ENCODE data around the gene CHCHD2.
"Not testable (repeated sequence)": the region's sequence is repeated elsewhere in the genome, so short reads cannot be mapped to it uniquely, and the experiment has no call there.

Gene CHCHD2, protein sequence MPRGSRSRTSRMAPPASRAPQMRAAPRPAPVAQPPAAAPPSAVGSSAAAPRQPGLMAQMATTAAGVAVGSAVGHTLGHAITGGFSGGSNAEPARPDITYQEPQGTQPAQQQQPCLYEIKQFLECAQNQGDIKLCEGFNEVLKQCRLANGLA

DNA sequence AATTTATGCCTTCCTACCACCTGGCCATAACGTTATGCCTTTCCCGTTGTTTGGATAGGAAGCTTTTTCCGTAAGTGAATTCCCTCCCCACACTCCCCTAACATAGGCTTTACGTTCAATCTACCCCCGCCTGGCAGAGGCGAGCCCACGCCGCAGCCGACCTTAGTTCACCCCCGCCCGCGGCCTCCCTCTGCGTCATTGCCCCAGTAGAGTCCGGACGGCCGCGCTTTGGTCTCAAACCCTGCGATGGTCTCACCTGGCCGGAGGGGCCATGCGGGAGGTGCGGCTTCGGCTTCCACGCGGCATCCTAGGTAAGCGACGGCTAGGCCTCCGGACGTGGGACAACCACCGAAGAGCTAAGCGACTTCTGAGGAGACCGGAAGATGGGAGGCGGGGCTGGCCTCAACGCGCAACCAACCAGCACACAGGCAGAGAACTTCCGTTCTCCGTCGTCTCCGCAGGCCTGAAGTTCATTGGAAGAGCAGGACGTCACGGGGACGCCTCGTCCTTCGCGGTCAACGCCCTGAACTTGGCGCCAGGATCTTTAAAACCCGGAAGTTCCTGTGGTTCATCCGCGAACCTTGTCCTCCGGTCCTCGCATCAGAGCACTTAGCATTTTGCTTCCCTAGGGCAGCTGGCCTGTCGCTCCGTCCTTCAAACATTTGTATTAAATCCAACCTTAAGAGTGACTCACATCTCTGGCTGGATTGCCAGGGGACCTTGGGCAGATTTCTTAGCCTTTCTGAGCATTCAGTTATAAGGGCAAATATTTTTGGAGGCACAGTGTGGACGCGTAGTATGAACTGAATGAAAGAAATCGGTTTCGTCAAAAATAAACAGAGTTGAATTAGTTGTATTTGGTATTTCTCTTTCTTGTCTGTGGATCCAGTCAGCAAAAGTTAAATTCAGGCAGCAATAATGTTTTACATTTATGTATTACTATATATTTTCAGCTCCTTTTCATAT lies at the start of gene CHCHD2:
TSS of gene CHCHD2 (minus strand) at position 369 of the 966 bp plus-strand sequence. CDS start at position 306, 63 bp downstream.
- DNase-seq: peak; percentile 95

DNA sequence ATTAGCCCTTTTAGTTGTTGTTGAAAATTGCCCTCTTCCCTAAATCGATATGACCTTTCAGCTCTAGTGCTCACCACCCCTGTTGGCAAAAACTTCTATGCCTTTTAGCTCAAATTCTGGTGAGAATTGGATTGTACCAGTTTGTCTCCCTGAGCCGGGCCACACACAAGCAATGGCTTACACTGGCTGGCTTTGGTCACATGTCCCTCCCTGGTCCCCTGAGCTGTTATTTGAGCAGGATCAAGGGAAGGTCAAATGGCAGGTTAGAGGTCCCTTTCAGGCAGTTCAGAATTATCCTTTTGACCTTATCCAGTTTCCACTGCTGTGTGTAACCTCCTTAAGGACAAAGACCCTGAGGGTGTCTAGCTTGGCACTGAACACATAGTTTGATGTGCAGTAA lies 24.8 kb upstream of the CHCHD2 start:
- not testable (repeated sequence) for DNase-seq

DNA sequence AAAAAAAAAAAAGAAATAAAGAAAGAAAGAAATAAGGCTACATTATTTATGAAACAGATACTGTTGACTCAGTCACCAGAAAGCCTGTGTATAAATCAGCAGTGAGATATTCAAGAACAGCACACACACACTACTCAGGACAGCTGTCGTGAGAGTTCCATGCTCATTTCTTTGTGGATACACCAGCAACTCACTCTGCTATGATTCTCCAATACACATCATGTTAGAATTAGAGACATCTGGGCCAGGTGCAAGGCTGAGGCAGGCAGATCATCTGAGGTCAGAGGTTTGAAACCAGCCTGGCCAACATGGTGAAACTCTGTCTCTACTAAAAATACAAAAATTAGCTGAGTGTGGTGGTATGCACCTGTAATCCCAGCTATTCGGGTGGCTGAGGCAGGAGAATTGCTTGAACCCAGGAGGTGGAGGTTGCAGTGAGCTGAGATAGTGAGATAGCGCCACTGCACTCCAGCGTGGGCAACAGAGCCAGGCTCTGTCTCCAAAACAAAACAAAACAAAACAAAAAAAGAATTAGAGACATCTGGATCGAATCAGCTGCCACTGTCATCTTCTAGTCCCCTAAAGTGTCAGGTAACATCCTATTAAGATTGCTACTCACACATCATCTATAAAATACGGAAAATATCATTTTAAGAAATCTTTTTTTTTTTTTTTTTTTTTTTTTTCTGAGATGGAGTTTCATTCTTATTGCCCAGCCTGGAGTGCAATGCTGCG lies 21.1 kb upstream of the CHCHD2 start:
- no peak for DNase-seq

DNA sequence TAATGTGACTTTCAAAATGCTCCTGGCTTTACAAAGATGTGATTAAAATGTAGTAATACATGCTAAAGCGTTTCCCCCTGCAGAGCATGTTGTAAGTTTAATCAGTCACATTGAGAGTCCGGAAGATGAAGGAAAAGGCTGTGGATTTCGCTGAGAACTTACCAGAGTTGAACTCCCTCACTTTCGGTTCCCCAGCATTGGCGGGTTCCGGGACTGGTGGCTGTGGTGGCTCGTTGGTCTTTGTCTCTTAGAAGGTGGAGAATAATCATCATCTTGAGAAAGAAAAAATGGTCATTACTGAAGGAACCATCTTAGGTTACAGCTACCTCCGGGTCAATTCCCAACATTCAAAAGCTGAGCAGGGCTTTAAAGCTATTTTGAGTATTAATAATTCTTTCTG lies 19.6 kb upstream of the CHCHD2 start:
- DNase-seq: no peak

DNA sequence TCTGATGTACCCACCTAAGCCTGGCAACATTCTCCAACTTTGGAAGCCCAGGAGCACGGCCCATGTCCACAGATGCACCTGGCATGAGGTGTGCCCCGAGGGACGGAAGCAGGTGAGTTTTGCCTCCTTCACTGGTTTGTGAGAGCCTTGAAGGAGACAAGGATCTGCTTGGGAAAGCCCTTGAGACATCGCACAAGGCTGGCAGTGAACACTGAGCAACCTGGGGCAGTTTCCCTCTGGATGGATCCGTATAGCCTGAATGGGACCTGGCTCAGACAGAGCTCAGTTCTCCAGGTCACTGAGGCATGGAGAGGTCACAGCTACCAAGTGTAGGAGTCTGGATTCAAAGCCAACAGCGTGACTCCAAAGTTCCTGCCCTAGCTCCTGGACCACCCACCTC lies 18.7 kb upstream of the CHCHD2 start:
- no peak for DNase-seq

DNA sequence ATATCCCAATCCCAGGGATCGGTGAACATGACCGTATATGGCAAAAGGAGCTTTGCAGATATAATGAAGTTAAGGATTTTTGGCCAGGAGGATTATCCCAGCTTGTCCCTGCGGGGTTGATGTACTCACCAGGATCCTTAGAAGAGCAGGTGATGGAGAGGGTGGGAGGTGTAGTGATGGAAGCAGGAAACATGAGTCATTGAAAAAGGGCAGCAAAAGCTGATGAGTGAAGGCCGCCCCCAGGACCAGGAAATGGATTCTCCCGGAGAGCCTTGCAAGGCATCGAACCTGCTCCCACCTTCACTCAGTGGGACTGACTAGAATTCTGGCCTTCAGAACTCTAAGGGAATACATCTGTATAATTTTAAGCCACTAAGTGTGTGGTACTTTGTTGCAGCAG lies 15.2 kb upstream of the CHCHD2 start:
- no peak for DNase-seq

DNA sequence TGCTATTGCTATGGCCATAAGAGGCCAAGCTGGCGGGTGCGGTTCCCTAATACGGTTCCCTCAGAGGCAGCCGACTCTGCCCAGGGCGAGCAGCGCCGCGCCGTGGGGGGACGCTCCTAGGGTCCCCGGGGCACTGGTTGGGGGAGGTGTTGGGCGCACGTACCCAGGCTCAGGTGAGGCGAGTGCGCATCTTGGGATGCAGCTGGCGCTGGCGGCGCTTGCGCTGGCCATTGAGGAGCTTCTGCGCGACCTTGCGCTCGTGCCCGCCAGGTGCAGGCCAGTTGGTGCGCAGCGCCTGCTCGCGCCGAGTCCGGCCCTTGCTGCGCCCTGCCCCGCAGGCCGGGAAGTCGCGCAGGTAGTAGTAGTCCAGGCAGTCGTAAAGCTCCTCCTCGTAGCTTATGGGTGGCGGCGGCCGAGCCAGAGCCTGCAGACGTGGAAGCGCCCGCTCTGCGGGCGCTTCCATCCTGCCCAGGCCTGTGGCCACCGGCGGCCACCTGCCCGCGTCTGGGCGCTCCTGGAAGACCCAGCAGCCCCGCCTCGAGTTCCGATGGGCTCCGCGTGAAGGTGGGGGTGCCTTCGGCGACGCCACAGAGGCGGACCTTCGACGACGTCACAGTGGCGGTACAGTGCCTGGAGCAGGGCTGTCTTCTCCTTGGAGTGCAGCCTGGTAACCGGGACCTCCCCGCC lies 9.7 kb upstream of the CHCHD2 start, which contains the start of gene NUPR2:
TSS of gene NUPR2 (minus strand) at position 566 of the 687 bp plus-strand sequence. CDS start at position 463, 103 bp downstream.
- DNase-seq: no peak

DNA sequence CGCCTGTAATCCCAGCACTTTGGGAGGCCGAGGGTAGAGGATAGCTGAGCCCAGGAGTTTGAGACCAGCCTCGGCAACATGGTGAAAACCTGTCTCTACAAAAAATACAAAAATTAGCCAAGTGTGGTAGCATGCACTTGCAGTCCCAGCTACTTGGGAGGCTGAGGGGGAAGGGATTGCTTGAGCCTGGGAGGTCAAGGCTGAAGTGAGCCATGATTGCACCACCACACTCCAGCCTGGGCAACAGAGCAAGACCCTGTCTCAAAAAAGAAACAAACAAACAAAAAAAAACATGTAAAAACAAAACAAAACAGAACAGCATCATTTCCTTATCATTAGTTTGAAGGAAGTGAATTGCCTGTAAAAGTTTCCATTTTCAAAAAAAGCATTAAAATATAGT lies 6.0 kb upstream of the CHCHD2 start:
- not testable (repeated sequence) for DNase-seq

DNA sequence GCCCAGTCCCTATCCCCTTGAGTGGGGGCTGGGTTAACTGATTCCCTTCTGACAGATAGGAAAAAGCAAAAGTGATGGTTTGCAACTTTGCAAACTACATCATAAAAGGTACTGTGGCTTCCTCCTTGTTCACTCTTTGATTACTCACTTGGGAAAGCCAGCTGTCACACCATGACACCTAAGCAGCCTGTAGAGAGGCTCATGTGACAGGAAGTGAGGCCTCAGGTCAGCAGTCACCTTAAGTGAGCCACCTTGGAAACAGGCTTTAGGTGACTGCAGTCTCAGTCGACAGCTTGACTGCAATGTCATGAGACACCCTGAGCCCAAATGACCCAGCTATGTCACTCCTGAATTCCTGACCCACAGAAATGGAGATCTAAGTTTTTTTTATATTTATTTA lies 4.3 kb upstream of the CHCHD2 start:
- no peak for DNase-seq

DNA sequence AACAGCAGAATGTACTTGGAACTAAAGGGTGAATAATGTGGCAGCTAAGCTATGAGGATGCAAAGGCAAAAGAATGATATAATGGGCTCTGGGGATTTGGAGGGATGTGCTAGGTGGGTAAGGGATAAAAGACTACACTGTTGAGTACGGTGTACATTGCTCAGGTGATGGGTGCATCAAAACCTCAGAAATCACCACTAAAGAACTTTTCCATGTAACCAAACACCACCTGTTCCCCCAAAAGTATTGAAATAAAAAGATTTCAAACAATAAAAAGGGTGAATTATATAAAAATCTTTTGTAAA lies 1.6 kb upstream of the CHCHD2 start:
- no peak for DNase-seq

DNA sequence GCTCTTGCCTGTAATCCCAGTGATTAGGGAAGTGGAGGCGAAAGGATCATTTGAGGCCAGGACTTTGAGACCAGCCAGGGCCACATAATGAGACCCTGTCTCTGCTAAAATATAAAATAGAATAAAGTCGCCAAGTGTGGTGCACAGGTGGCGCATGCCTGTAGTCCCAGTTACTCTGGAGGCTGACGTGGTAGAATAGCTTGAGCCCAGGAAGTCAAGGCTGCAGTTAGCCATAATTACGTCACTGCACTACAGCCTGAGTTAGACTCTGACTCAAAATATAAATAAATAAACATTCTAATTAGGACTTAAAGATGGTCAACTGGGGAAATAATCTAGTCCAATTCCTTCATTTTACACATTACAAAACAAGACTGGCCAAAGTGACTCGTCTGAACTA lies 768 bp downstream of the CHCHD2 start:
- no peak for DNase-seq

DNA sequence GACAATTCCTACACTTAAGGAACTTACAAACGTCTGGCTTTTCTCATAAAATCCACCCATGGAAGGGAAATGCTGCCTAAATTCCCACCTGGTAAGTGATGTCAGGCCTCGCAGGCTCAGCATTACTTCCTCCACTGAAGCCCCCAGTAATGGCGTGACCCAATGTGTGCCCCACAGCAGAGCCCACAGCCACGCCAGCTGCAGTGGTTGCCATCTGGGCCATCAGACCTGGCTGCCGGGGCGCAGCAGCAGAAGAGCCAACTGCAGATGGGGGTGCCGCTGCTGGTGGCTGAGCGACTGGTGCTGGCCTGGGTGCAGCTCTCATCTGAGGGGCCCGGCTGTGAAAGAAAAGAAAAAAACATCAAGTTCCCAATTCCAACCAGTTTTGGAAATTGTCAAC lies 2.1 kb downstream of the CHCHD2 start:
- DNase-seq: not testable (repeated sequence)

DNA sequence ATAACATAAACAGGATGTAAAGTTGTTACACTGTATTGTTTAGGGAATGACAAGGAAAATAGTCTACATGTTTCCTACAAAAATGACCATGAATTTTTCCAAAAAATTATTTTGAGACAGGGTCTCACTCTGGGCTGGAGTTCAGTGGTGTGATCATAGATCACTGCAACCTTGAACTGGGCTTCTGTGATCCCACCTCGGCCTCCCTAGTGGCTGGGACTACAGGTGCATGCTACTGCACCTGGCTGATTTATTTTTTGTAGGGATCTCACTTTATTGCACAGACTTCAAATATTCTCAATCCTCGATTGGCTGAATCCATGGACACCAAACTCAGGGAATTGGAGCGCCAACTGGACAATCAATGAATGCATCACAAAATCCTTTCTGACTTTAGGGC lies 6.6 kb downstream of the CHCHD2 start:
- DNase-seq: no peak

DNA sequence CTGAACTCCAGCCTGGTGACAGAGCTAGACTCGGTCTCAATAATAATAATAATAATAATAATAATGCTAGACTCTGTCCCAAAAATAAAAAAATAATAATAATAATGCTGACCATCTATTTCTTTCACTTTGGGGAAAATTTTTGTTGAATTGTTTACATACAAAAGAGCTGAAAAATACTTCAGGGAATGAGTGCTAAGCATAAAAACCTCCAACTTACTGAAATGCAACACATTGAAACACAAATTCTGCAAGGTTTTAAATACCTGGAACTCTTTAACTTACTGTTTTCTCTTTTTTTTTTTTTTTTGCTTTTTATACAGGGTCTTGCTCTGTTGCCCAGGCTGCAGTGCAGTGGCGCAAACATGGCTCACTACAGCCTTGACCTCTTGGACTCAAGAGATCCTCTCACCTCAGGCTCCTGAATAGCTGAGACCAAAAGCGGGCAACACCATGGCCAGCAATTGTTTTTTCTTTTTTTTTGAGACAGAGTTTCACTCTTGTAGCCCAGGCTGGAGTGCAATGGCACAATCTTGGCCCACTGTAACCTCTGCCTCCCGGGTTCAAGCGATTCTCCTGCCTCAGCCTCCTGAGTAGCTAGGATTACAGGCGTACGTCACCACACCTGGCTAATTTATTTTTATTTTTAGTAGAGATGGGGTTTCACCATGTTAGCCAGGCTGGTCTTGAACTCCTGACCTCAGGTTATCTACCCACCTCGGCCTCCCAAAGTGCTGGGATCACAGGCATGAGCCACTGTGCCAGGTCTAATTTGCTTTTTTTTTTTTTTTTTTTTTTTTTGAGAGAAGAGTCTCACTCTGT lies 7.9 kb downstream of the CHCHD2 start:
- not testable (repeated sequence) for DNase-seq

DNA sequence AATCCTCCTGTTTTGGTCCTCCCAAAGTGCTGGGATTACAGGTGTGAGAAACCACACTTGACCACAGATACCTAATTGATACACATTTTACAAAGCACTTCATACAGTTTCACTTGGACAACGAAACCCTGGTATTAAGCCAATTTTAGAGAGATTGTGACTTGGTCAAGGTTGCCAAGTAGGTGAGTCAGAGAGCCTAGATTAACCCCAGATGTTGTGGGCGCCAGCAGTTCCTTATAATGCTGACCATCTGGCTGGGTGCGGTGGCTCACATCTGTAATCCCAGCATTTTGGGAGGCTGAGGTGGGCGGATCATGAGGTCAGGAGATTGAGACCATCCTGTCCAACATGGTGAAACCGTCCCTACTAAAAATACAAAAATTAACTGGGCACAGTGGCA lies 8.6 kb downstream of the CHCHD2 start:
- no peak for DNase-seq

DNA sequence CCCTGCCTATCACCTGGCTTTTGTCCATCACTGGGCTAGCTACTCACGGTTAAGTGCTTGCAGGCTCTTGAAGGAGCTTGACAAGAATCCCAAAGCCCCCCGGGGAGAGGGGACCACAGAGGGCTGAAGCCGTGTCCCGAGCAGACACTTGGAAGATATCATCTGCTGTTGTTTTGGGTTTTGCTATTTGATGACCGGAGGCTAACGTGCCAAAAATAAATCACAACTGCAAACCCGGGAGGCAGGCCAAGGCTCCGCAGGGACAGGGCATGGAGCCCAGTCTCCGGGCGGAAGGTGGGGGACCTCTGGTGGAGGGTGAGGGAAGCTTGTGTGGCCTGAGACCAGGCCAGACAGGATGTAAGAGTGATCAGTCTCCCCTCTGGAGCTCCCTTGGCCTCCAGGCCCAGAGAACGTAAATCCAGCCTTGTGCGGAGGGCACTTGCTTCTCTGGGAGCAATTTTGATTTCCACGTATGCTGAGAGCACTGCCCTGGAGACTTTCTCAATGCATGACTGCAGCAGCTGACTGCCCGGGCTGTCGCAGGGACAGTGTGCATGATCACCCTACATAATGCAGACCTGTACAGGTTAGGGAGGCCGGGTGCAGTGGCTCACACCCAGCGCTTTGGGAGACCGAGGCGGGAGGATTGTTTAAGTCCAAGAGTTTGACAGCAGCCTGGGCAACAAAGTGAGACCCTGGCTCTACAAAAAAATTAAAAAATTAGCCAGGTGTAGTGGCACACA lies 13.3 kb downstream of the CHCHD2 start, which contains the start of gene PHKG1:
TSS of gene PHKG1 (minus strand) at position 164 of the 743 bp plus-strand sequence. CDS start 4,011 bp downstream, outside the sequence.
- peak; percentile 89 for DNase-seq

DNA sequence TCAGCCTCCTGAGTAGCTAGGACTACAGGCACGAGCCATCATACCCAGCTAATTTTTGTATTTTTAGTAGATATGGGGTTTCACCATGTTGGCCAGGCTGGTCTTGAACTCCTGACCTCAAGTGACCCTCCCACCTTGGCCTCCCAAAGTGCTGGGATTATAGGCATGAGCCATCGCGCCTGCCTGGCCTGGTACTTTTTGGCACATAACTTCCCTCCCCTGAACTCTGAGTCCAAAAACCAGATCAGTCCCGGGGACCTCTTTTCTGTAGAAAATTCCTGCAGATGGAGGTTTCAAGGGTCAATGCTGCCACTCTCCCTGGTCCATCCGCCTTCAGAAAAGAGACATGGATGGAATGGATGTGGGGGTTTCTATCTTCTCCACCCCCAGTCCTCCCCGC lies 13.9 kb downstream of the CHCHD2 start:
- DNase-seq: not testable (repeated sequence)

DNA sequence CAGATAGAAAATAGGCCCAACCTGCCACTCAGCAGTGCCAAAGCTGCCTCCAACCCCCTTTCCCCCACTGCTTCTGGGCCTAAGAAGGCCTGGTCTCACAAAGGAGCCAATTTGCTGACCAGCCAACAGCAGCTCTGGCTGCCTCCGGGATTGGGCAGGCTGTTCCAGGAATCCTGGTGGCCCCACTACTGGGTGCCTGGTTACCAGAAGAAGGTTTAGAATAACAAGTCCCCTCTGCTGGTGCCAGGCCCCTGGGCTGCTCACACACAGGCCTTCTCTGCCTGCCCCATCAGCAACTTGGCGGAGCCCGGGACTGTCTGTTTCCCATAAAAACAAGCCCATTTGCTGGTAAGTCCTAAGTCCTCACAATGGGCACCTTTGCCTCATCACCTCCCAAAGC lies 14.7 kb downstream of the CHCHD2 start:
- no peak for DNase-seq

DNA sequence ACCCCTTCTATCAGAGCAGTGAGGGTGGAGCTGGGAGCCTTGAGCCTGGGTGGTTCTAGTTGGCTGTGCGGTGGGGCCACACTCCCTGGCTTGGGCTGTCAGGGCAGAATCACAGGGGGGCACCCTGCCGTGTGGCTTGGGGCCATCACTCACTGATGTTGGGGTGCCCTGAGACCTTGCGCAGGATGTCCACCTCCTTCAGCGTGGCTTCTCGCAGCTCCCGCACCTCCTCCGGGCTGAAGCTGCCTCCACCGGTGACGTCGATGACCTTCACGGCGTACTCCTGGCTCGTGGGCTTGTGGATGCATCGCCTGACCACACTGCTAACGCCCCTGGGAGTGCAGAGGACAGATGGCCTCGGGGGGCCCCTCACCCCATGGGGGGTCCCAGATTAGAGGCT lies 18.8 kb downstream of the CHCHD2 start:
- no peak for DNase-seq

DNA sequence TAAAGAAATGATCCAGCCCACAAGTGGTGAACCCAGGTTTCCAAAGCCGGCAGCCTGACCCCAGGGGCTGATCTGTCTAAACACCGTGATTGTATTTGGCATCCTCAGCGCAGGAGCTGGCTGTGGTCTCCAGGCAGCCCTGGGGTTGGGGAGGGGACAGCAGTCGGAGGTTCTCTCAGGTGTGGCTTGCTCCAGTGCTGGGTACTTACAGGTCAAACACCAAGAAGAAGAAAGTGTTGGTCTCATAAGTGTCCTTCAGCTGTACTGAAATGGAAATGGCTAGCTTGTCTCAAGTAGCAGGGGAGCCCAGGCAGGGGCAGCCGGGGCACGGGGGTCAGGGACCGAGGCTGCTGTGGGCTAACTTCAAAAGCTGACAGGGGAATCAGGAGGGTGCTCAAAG lies 19.5 kb downstream of the CHCHD2 start:
- no peak for DNase-seq

DNA sequence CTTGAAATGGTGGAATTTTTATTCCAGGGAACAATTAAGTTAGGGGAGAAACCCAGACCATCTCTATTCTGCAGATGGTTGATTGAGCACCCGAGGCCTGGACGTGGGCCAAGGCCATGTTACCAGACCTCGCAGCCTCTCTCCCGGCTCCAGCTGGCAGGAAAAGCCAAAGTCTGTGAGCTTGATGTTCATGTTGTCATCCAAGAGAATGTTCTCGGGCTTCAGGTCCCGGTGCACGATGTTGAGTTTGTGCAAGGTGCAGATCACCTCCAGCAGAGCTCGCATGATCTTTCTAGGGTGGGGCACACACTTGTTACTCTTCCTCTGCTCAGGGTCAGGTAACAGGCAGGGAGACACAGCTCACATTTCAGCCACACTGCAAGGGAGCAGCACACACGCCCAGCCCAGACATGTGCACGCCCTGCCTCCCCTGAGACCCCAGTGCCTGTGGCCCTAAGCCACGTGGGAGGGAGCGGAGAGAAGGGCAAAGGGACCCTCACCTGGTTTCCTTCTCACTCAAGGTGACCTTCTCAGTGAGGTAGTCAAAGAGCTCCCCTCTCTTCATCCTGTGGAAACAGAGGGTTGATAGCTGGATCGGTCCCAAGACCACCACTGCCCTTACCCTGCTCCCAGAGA lies 23.0 kb downstream of the CHCHD2 start:
- no peak for DNase-seq
